ENCODE measurements around the gene MED9. TPM values are rescaled to one million over a fixed set of nuclear protein-coding genes. Genes with fewer than 3 reads are reported as not detected.

The MED9 gene
- total RNA-seq: 14.4 and 14.5 TPM in 2 replicates

GRCh38 chr17:17476865-17477467, at the start of gene MED9:
TSS of gene MED9 (plus strand) at chr17:17477000. CDS start at chr17:17477042, 42 bp downstream.

GRCh38 chr17:17496189-17497064, 19.6 kb downstream of the MED9 start, which contains the start of gene RASD1:
TSS of gene RASD1 (minus strand) at chr17:17496395. CDS start at chr17:17496181, 214 bp downstream.

Small RNAs within 50 kb of the gene (small RNA-seq; reads per million reads assigned to genes)
- gene RF00019: not detected

Other genes starting within 250 kb of the MED9 start
- gene FLCN, start 239.8 kb upstream of the MED9 start, total RNA-seq: 109 and 111 TPM in 2 replicates
- 66.5 TPM in 2 replicates for gene COPS3, start 195.8 kb upstream of the MED9 start, total RNA-seq
- 1.5 and 2.3 TPM in 2 replicates for gene NT5M, start 173.6 kb upstream of the MED9 start, total RNA-seq
- 1.9 and 2.6 TPM in 2 replicates for gene RASD1, start 19.4 kb downstream of the MED9 start, total RNA-seq
- 18.3 and 23.1 TPM in 2 replicates for gene PEMT, start 114.7 kb downstream of the MED9 start, total RNA-seq
- 12.4 and 14.3 TPM in 2 replicates for gene RAI1, start 204.5 kb downstream of the MED9 start, total RNA-seq